Liver (tissue), 9 donors: ENCODE results near the gene MORN4. TPM values are rescaled to one million over a fixed set of nuclear protein-coding genes. Genes with fewer than 3 reads are reported as not detected.

Source experiments
- DNase-seq: peaks from one replicate; pipeline ENCODE4 v3.0.0-alpha.2; 2017; ENCODE audit warnings: low spot score
- H3K27ac ChIP-seq, 2 donors: one replicate each; pipeline ENCODE4 v1.7.0; 2013; ENCODE audit warnings: inconsistent platforms in 2 of 2, low read length in 2 of 2, control low read depth in 1 of 2, low read depth in 1 of 2, mild to moderate bottlenecking in 1 of 2
- H3K27me3 ChIP-seq, 4 donors: one replicate each; pipeline versions ENCODE4 v1.6.1 to v1.7.0; 2013; ENCODE audit warnings: low read length in 3 of 4, inconsistent platforms in 1 of 4, mild to moderate bottlenecking in 1 of 4, moderate library complexity in 1 of 4; ENCODE audit not compliant: control insufficient read depth in 4 of 4, insufficient read depth in 4 of 4
- H3K36me3 ChIP-seq, 4 donors: one replicate each; pipeline versions ENCODE4 v1.6.1 to v1.7.0; 2013; ENCODE audit warnings: low read length in 3 of 4, mild to moderate bottlenecking in 3 of 4, low read depth in 1 of 4, moderate library complexity in 1 of 4; ENCODE audit not compliant: control insufficient read depth in 4 of 4, insufficient read depth in 3 of 4
- H3K4me1 ChIP-seq, 4 donors: one replicate each; pipeline versions ENCODE4 v1.6.1 to v1.7.0; 2013; ENCODE audit warnings: low read length in 3 of 4, mild to moderate bottlenecking in 3 of 4, moderate library complexity in 1 of 4; ENCODE audit not compliant: control insufficient read depth in 4 of 4, insufficient read depth in 4 of 4
- H3K4me3 ChIP-seq, 3 donors: one replicate each; pipeline versions ENCODE4 v1.6.1 to v1.7.0; 2013; ENCODE audit warnings: low read length in 3 of 3, control low read depth in 1 of 3, low read depth in 1 of 3, mild to moderate bottlenecking in 1 of 3
- H3K9ac ChIP-seq, 2 donors: one replicate each; pipeline ENCODE4 v1.7.0; 2013; ENCODE audit warnings: low read length in 2 of 2, mild to moderate bottlenecking in 2 of 2, moderate library complexity in 2 of 2, control low read depth in 1 of 2, low read depth in 1 of 2
- H3K9me3 ChIP-seq, 4 donors: one replicate each; pipeline versions ENCODE4 v1.6.1 to v1.7.0; 2013; ENCODE audit warnings: low read length in 3 of 4; ENCODE audit not compliant: control insufficient read depth in 4 of 4
- ATF3 ChIP-seq: IDR thresholded peaks from 2 replicates; pipeline ENCODE4 v1.6.1; 2016; ENCODE audit warnings: antibody characterized with exemption
- CTCF ChIP-seq: fragments of 150-350 bp; IDR thresholded peaks from 2 replicates; pipeline ENCODE4 v1.5.1; 2017; ENCODE audit warnings: improper control_type of control experiment, low read depth, low read length; ENCODE audit not compliant: missing input control
- EGR1 ChIP-seq, 2 donors: IDR thresholded peaks; 2 replicates each; pipeline ENCODE4 v1.6.1; 2016 to 2018; ENCODE audit warnings: antibody characterized with exemption in 2 of 2, low read depth in 2 of 2
- FOXA1 ChIP-seq: IDR thresholded peaks from 2 replicates; pipeline ENCODE4 v1.6.1; 2016; ENCODE audit warnings: antibody characterized with exemption
- FOXA2 ChIP-seq: IDR thresholded peaks from 2 replicates; pipeline ENCODE4 v1.6.1; 2016; ENCODE audit warnings: antibody characterized with exemption
- GABPA ChIP-seq, 2 donors: IDR thresholded peaks in 1 of 2; conservative IDR thresholded peaks in 1 of 2; 2 replicates each; pipeline ENCODE4 v1.6.1; 2016; ENCODE audit warnings: antibody characterized with exemption in 2 of 2, mild to moderate bottlenecking in 1 of 2, moderate library complexity in 1 of 2
- HNF4A ChIP-seq, 2 donors: conservative IDR thresholded peaks; 2 replicates each; pipeline ENCODE4 v1.6.1; 2016; ENCODE audit warnings: antibody characterized with exemption in 2 of 2, mild to moderate bottlenecking in 2 of 2
- HNF4G ChIP-seq: IDR thresholded peaks from 2 replicates; pipeline ENCODE4 v1.6.1; 2016; ENCODE audit warnings: antibody characterized with exemption
- JUND ChIP-seq, 2 donors: IDR thresholded peaks; 2 replicates each; pipeline ENCODE4 v1.6.1; 2016; ENCODE audit warnings: antibody characterized with exemption in 2 of 2
- MAX ChIP-seq: IDR thresholded peaks from 2 replicates; pipeline ENCODE4 v1.6.1; 2016; ENCODE audit warnings: antibody characterized with exemption
- NR2F2 ChIP-seq: IDR thresholded peaks from 2 replicates; pipeline ENCODE4 v1.6.1; 2016; ENCODE audit warnings: antibody characterized with exemption
- RAD21 ChIP-seq, 2 donors: IDR thresholded peaks; 2 replicates each; pipeline ENCODE4 v1.6.1; 2016; ENCODE audit warnings: antibody characterized with exemption in 2 of 2, mild to moderate bottlenecking in 2 of 2
- REST ChIP-seq: IDR thresholded peaks from 2 replicates; pipeline ENCODE4 v1.6.1; 2016; ENCODE audit warnings: antibody characterized with exemption, mild to moderate bottlenecking
- RXRA ChIP-seq, 2 donors: IDR thresholded peaks; 2 replicates each; pipeline ENCODE4 v1.6.1; 2017 to 2018; ENCODE audit warnings: antibody characterized with exemption in 2 of 2, mild to moderate bottlenecking in 1 of 2
- SP1 ChIP-seq: IDR thresholded peaks from 2 replicates; pipeline ENCODE4 v1.6.1; 2018; ENCODE audit warnings: antibody characterized with exemption, mild to moderate bottlenecking
- TAF1 ChIP-seq: conservative IDR thresholded peaks from 2 replicates; pipeline ENCODE4 v1.6.1; 2016; ENCODE audit warnings: antibody characterized with exemption, mild to moderate bottlenecking
- YY1 ChIP-seq: IDR thresholded peaks from 2 replicates; pipeline ENCODE4 v1.6.1; 2016; ENCODE audit warnings: antibody characterized with exemption, mild to moderate bottlenecking
- ZBTB33 ChIP-seq: IDR thresholded peaks from 2 replicates; pipeline ENCODE4 v1.6.1; 2016; ENCODE audit warnings: antibody characterized with exemption
- WGBS: extraction: QIAGEN DNeasy Blood & Tissue Kit; methylation state at CpG from one replicate; pipeline ENCODE4 v1.1.7; 2013; 5-methylcytosine and 5-hydroxymethylcytosine counted together
- polyA plus RNA-seq, 2 donors: library from polyadenylated mRNA; stranded (reverse) in 1 of 2; unstranded in 1 of 2; fragments of 200-250 nt in 1 of 2; fragments of >200 nt in 1 of 2; fragmentation: Nextera tagmentation in 1 of 2; extraction: Ambion mirVana in 1 of 2; gene quantifications; one replicate each; pipeline versions ENCODE4 v1.2.1 to v1.2.3, GENCODE V29; 2013 to 2015
- total RNA-seq, 2 donors: library from RNA; depleted of rRNA; stranded (reverse); fragments of >200 nt; gene quantifications; one replicate each; pipeline ENCODE4 v1.2.3, GENCODE V29; 2014
- donor health status: healthy.
- donor health status: healthy.
- donor health status: healthy.
- donor health status: healthy.
- donor health status: healthy.

MORN4 gene
- total and polyA plus RNA-seq, 4 donors = 0.42 to 3.1 (median 2.1) TPM

GRCh38 chr10:97584798-97585438 is 48.4 kb downstream of the MORN4 start:
- Histone ChIP-seq H3K36me3 (no peaks in the 10 kb centered on the region), H3K4me3 (peak overlapping the region; percentile 16 to 56 (median 33)), H3K4me1 (peaks cover 7 to 52% (median 35%) of the 10 kb centered on the region in 4 donors), H3K27ac (peak overlapping the region; percentile 87 to 89), H3K27me3 (no peaks in the 10 kb centered on the region), H3K9ac (peak overlapping the region in 1 of 2 donors; percentile 78), H3K9me3 (no peaks in the 10 kb centered on the region)
- 41% methylated on average over 5 of the region's 5 CpGs for WGBS
- peak in 1 of 2 donors; percentile 54 for TF ChIP-seq HNF4A (conservative IDR thresholded peaks at IDR 0.05)
- TF ChIP-seq RAD21 (IDR thresholded peaks at IDR 0.05) = no peak
- TF ChIP-seq NR2F2 = peak; percentile 39
- TF ChIP-seq RXRA (IDR thresholded peaks at IDR 0.05) = peak; percentile 45 to 74
- TF ChIP-seq MAX = peak; percentile 90
- TF ChIP-seq JUND (IDR thresholded peaks at IDR 0.05) = no peak
- TF ChIP-seq SP1 = peak; percentile 20
- TF ChIP-seq TAF1 = no peak
- TF ChIP-seq YY1 = peak; percentile 58
- no peak for TF ChIP-seq GABPA (IDR thresholded peaks at IDR 0.05 in 1 of 2, conservative IDR thresholded peaks at IDR 0.05 in 1 of 2)
- no peak for DNase-seq

- TF ChIP-seq GABPA (IDR thresholded peaks at IDR 0.05 in 1 of 2, conservative IDR thresholded peaks at IDR 0.05 in 1 of 2) (no peak), ZBTB33 (no peak), CTCF (no peak), YY1 (peak; percentile 74), MAX (peak; percentile 60), ATF3 (peak; percentile 44), REST (peak; percentile 63), RXRA (IDR thresholded peaks at IDR 0.05) (peak; percentile 75 to 87), TAF1 (peak; percentile 61), FOXA2 (peak; percentile 16), SP1 (peak; percentile 92), EGR1 (IDR thresholded peaks at IDR 0.05; ENCODE audit: low read depth in 2 of 2) (peak; percentile 28 to 62), RAD21 (IDR thresholded peaks at IDR 0.05) (peak in 1 of 2 donors; percentile 30), HNF4A (conservative IDR thresholded peaks at IDR 0.05) (peak; percentile 52 to 65), FOXA1 (peak; percentile 33), HNF4G (no peak), NR2F2 (no peak), JUND (IDR thresholded peaks at IDR 0.05) (peak in 1 of 2 donors; percentile 56)
- DNase-seq = peak; percentile 72
Measured at GRCh38 chr10:97584060-97584797, 49.1 kb downstream of the MORN4 start, which contains the start of gene HOGA1. TSS of gene HOGA1 (plus strand) at chr10:97584389. CDS start at chr10:97584704, 315 bp downstream.

More at GRCh38 chr10:97584060-97584797, 49.1 kb downstream of the MORN4 start, which contains the start of gene HOGA1:
- 23% methylated on average over 5 of the region's 5 CpGs for WGBS
- no peaks in the 10 kb centered on the region for H3K9me3 ChIP-seq
- H3K27me3 ChIP-seq = no peaks in the 10 kb centered on the region
- peak within 1 kb of the TSS; percentile 87 to 89 for H3K27ac ChIP-seq
- peak within 1 kb of the TSS; percentile 16 to 56 (median 33) for H3K4me3 ChIP-seq
- no peaks in the 10 kb centered on the region for H3K36me3 ChIP-seq
- H3K4me1 ChIP-seq = peaks cover 7 to 52% (median 35%) of the 10 kb centered on the region in 4 donors
- H3K9ac ChIP-seq = peak within 1 kb of the TSS in 1 of 2 donors; percentile 78
